ENCODE measurements around the gene KCNK1. TPM values are rescaled to one million over a fixed set of nuclear protein-coding genes. Genes with fewer than 3 reads are reported as not detected.

The KCNK1 gene
- total RNA-seq, 4 donors from 2014 or later, result 0.20 to 0.49 TPM; not detected in 2

- no peaks in the 10 kb centered on the region for H3K4me1 ChIP-seq
- DNase-seq (no peak), ATAC-seq (no peak)
- no peaks in the 10 kb centered on the region for H3K9me3 ChIP-seq
- TF ChIP-seq CTCF (IDR thresholded peaks at IDR 0.05 in 4 of 5, conservative IDR thresholded peaks at IDR 0.05 in 1 of 5), result no peak
- intact Hi-C loops (cut with DNase I; ENCODE audit: low total_unique reads), result no loop called here
- H3K27ac ChIP-seq, result no peak overlapping the region
- in situ Hi-C loops (cut with MboI; ENCODE audit: low sequenced_read_pairs in 4 of 4), result no loop called here
- H3K27me3 ChIP-seq, result no peaks in the 10 kb centered on the region
- no peaks in the 10 kb centered on the region for H3K36me3 ChIP-seq
- no peak overlapping the region for H3K4me3 ChIP-seq
Observed at GRCh38 chr1:233656032-233656635, 42.2 kb downstream of the KCNK1 start.

GRCh38 chr1:233656687-233657086, 42.8 kb downstream of the KCNK1 start:
- intact Hi-C loops (cut with DNase I; ENCODE audit: low total_unique reads), result no loop called here
- no peaks in the 10 kb centered on the region for H3K27me3 ChIP-seq
- no peak overlapping the region for H3K4me3 ChIP-seq
- TF ChIP-seq POLR2A (IDR thresholded peaks at IDR 0.05), result no peak
- no peak for TF ChIP-seq CTCF (IDR thresholded peaks at IDR 0.05 in 4 of 5, conservative IDR thresholded peaks at IDR 0.05 in 1 of 5)
- no peaks in the 10 kb centered on the region for H3K4me1 ChIP-seq
- ATAC-seq, result no peak
- no peak overlapping the region for H3K27ac ChIP-seq
- DNase-seq, result no peak
- in situ Hi-C loops (cut with MboI; ENCODE audit: low sequenced_read_pairs in 4 of 4), result no loop called here
- H3K36me3 ChIP-seq, result no peaks in the 10 kb centered on the region
- no peaks in the 10 kb centered on the region for H3K9me3 ChIP-seq

DNA sequence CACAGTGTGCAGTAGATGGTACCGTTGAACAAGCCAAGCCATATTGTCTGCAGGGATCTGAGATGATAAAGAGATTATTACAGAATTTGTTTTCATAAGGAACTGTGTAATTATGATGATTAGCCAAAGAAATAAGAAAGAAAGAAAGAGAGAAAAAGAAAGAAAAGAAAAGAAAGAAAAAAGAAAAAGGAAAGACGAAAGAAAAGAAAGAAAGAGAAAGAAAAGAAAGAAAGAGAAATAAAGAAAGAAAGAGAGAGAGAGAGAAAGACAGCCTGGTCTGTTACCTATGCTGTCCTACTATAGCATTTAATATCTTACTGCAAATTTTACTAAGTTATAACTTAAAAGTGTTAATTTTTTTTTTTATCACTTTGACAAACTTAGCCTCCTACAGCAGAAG, 43.6 kb downstream of the KCNK1 start:
- Histone ChIP-seq H3K4me1 (no peaks in the 10 kb centered on the region), H3K27me3 (no peaks in the 10 kb centered on the region), H3K27ac (no peak overlapping the region), H3K36me3 (no peaks in the 10 kb centered on the region), H3K9me3 (no peaks in the 10 kb centered on the region), H3K4me3 (no peak overlapping the region)
- no peak for TF ChIP-seq CTCF (IDR thresholded peaks at IDR 0.05 in 4 of 5, conservative IDR thresholded peaks at IDR 0.05 in 1 of 5)
- intact Hi-C loops (cut with DNase I; ENCODE audit: low total_unique reads) (no loop called here), in situ Hi-C loops (cut with MboI; ENCODE audit: low sequenced_read_pairs in 4 of 4) (no loop called here)
- no peak for ATAC-seq
- DNase-seq, result no peak

DNA sequence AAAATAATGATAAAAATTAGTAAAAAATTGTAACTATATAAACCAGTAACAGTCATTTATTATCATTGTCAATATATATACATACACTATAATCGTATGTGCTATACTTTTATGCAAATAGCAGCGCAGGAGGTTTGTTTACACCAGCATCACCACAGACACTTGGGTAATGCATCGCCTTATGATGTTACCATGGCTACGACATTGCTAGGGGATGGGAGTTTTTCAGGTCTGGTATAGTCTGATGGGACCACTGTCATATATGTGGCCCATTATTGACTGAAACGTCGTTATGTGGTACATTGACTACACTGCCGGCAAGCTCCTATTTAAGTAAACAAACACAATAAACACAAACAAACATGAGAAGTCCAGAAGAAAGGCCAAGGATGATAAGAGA, 45.6 kb downstream of the KCNK1 start:
- in situ Hi-C loops (cut with MboI; ENCODE audit: low sequenced_read_pairs in 4 of 4) (no loop called here), intact Hi-C loops (cut with DNase I; ENCODE audit: low total_unique reads) (no loop called here)
- TF ChIP-seq CTCF (IDR thresholded peaks at IDR 0.05 in 4 of 5, conservative IDR thresholded peaks at IDR 0.05 in 1 of 5) (no peak), POLR2A (IDR thresholded peaks at IDR 0.05) (no peak)
- Histone ChIP-seq H3K27me3 (no peaks in the 10 kb centered on the region), H3K27ac (no peak overlapping the region), H3K36me3 (no peaks in the 10 kb centered on the region), H3K4me3 (no peak overlapping the region), H3K4me1 (no peaks in the 10 kb centered on the region), H3K9me3 (no peaks in the 10 kb centered on the region)
- DNase-seq (no peak), ATAC-seq (no peak)
